ENCODE data around the gene TAAR6. TPM values are rescaled to one million over a fixed set of nuclear protein-coding genes. Genes with fewer than 3 reads are reported as not detected.

The TAAR6 gene
- total and polyA plus RNA-seq, 5 donors = not detected

DNA sequence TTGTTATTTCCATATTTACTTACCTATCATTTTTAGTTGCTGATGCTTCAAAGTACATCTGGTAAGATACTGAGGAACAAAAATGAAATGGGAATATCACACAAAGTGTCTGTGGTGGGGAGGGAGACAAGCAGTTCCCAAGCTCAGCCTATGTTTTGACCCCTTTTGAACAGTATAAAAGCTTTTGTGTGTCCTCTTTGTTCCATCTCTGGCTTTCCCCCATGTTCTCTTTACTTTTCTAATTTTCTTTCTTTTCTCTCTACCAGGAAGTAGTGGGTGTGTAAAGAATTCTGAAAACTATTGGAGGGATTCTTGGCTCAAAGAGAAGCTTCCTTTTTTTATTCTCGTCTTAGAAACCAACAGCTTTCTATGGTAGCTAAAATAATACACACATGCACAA lies 46.6 kb downstream of the TAAR6 start:
- Histone ChIP-seq H3K27ac (ENCODE audit: low read length) (no peak overlapping the region), H3K4me3 (ENCODE audit: low read length) (no peak overlapping the region), H3K4me1 (ENCODE audit: control insufficient read depth, insufficient read depth, low read length) (no peaks in the 10 kb centered on the region), H3K27me3 (ENCODE audit: control insufficient read depth, insufficient read depth) (peaks cover 3% of the 10 kb centered on the region), H3K9me3 (ENCODE audit: control insufficient read depth, low read length) (no peaks in the 10 kb centered on the region)
- DNase-seq (no peak), ATAC-seq (no peak)
- intact Hi-C loops (cut with DNase I) = no loop called here
- 28% methylated on average over 1 of the region's 1 CpG for WGBS

Other genes with a start within 250 kb of the TAAR6 start
- gene MOXD1, start 168.8 kb upstream of the TAAR6 start, total RNA-seq = 1 to 10 TPM; 1.1 to 2.4 (median 2.0) TPM
- 1.2 TPM for gene MOXD1, start 168.8 kb upstream of the TAAR6 start, polyA plus RNA-seq
- gene STX7, start 57.2 kb upstream of the TAAR6 start, total RNA-seq = 10 to 100 TPM; 45.6 to 69.7 (median 62.3) TPM
- 14.2 TPM for gene STX7, start 57.2 kb upstream of the TAAR6 start, polyA plus RNA-seq
- gene TAAR9, start 32.0 kb upstream of the TAAR6 start, total RNA-seq = not detected
- gene TAAR9, start 32.0 kb upstream of the TAAR6 start, polyA plus RNA-seq = not detected
- not detected for gene TAAR8, start 17.6 kb upstream of the TAAR6 start, total RNA-seq
- not detected for gene TAAR8, start 17.6 kb upstream of the TAAR6 start, polyA plus RNA-seq
- not detected for gene TAAR5, start 19.4 kb downstream of the TAAR6 start, total RNA-seq
- not detected for gene TAAR5, start 19.4 kb downstream of the TAAR6 start, polyA plus RNA-seq
- not detected for gene TAAR2, start 54.0 kb downstream of the TAAR6 start, total RNA-seq
- not detected for gene TAAR2, start 54.0 kb downstream of the TAAR6 start, polyA plus RNA-seq
- gene TAAR1, start 88.9 kb downstream of the TAAR6 start, total RNA-seq = not detected
- not detected for gene TAAR1, start 88.9 kb downstream of the TAAR6 start, polyA plus RNA-seq
- gene VNN1, start 143.7 kb downstream of the TAAR6 start, total RNA-seq = under 1 TPM; 0.23 to 0.80 (median 0.69) TPM
- 0.29 TPM for gene VNN1, start 143.7 kb downstream of the TAAR6 start, polyA plus RNA-seq
- gene VNN2, start 187.6 kb downstream of the TAAR6 start, total RNA-seq = 1 to 10 TPM in 3 of 4 donors, under 1 TPM in 1; 0.71 to 2.7 (median 2.2) TPM
- gene VNN2, start 187.6 kb downstream of the TAAR6 start, polyA plus RNA-seq = 0.59 TPM
- 1 to 10 TPM; 4.5 to 5.9 (median 5.3) TPM for gene SLC18B1, start 228.3 kb downstream of the TAAR6 start, total RNA-seq
- 3.1 TPM for gene SLC18B1, start 228.3 kb downstream of the TAAR6 start, polyA plus RNA-seq
- gene RPS12, start 244.2 kb downstream of the TAAR6 start, total RNA-seq = 100 to 1,000 TPM; 554 to 686 (median 627) TPM
- 1,063 TPM for gene RPS12, start 244.2 kb downstream of the TAAR6 start, polyA plus RNA-seq

Data from right cardiac atrium (tissue), 5 donors.